HepG2 (cell line): ENCODE results near the gene MBTPS1. TPM values are rescaled to one million over a fixed set of nuclear protein-coding genes. Genes with fewer than 3 reads are reported as not detected.

ENCODE experiments used
- ATAC-seq: fragments of 200-7000 bp; cut with Tn5 transposase; 3 replicates; pipeline ENCODE4 v1.9.1; 2020; ENCODE audit warnings: mild to moderate bottlenecking, moderate library complexity
- BruUV-seq: library from RNA; stranded (reverse); fragments of 400-500 nt; replicated peaks from 2 replicates; lab custom pipeline; 2021; lab: Mats Ljungman, UMichigan
- CTCF ChIA-PET: fragments of 300-600 bp; formaldehyde crosslinking; extraction: SDS; loops from one replicate; lab custom pipeline; 2021; ENCODE audit warnings: low total read pairs, inconsistent platforms, low intra/inter-chr PET ratio; lab: Yijun Ruan, JAX
- POLR2A ChIA-PET: fragments of 350-600 bp; sonication (Branson Sonifier 250); formaldehyde crosslinking; loops from one replicate; lab custom pipeline; 2020; ENCODE audit warnings: antibody characterized with exemption, inconsistent platforms; lab: Yijun Ruan, JAX
- DNase-seq: peaks from one replicate; pipeline ENCODE4 v3.0.0-alpha.2; 2015; ENCODE audit warnings: low spot score
- FAIRE-seq: peaks from 3 replicates; lab custom pipeline; 2011; peaks lifted over from hg19 to GRCh38; lab: Jason Lieb, UNC
- H2AFZ ChIP-seq: one replicate; pipeline ENCODE4 v1.6.1; 2011; ENCODE audit warnings: low read length, inconsistent platforms
- H3K27ac ChIP-seq: fragments of 300-600 bp; 3 replicates; pipeline ENCODE4 v1.8.0; 2011; ENCODE audit warnings: mixed run types, mild to moderate bottlenecking, mixed read lengths, low read length, inconsistent platforms; ENCODE audit not compliant: insufficient read depth; ENCODE audit errors: extremely low read length
- H3K27me3 ChIP-seq, 2 experiments: fragments of 200-600 bp in 1 of 2; 2 replicates in 1 of 2; 3 replicates in 1 of 2; pipeline versions ENCODE4 v1.6.0 to v1.8.0; 2011; ENCODE audit warnings: low read length in 2 of 2, mild to moderate bottlenecking in 2 of 2, moderate library complexity in 2 of 2, inconsistent platforms in 1 of 2; ENCODE audit not compliant: insufficient read depth in 2 of 2, control insufficient read depth in 1 of 2
- H3K36me3 ChIP-seq, 2 experiments: fragments of 200-600 bp in 1 of 2; replicated peaks in 1 of 2; 2 replicates in 1 of 2; 3 replicates in 1 of 2; pipeline versions ENCODE4 v1.5.1 to v1.8.0; 2011; ENCODE audit warnings: low read length in 2 of 2, inconsistent platforms in 1 of 2; ENCODE audit not compliant: insufficient read depth in 2 of 2, control insufficient read depth in 1 of 2
- H3K4me1 ChIP-seq: 2 replicates; pipeline ENCODE4 v1.5.1; 2012; ENCODE audit warnings: low read length, inconsistent platforms; ENCODE audit not compliant: insufficient read depth
- H3K4me2 ChIP-seq: 2 replicates; pipeline ENCODE4 v1.6.0; 2011; ENCODE audit warnings: low read depth, low read length, inconsistent platforms
- H3K4me3 ChIP-seq, 3 experiments: fragments of 200-600 bp in 1 of 3; sonication (generic), shearing (Covaris generic) in 1 of 3; replicated peaks in 1 of 3; 2 replicates each; pipeline ENCODE4 v1.5.1; 2011 to 2016; ENCODE audit warnings: low read length in 3 of 3, inconsistent platforms in 2 of 3, low read depth in 2 of 3, mild to moderate bottlenecking in 2 of 3, control low read depth in 1 of 3, mixed read lengths in 1 of 3; ENCODE audit not compliant: insufficient read depth in 1 of 3
- H3K79me2 ChIP-seq: one replicate; pipeline ENCODE4 v1.6.1; 2011; ENCODE audit warnings: low read length, inconsistent platforms; ENCODE audit not compliant: insufficient read depth
- H3K9ac ChIP-seq: 2 replicates; pipeline ENCODE4 v1.6.0; 2011; ENCODE audit warnings: mild to moderate bottlenecking, low read depth, low read length, inconsistent platforms; ENCODE audit not compliant: insufficient read depth
- H3K9me3 ChIP-seq: 2 replicates; pipeline ENCODE4 v1.5.1; 2012; ENCODE audit warnings: mild to moderate bottlenecking, low read length
- H4K20me1 ChIP-seq: 2 replicates; pipeline ENCODE4 v1.6.0; 2011; ENCODE audit warnings: inconsistent platforms, mild to moderate bottlenecking, low read length, moderate library complexity; ENCODE audit not compliant: insufficient read depth
- GZF1 ChIP-seq: sonication (generic); formaldehyde crosslinking; IDR thresholded peaks from 2 replicates; pipeline ENCODE4 v1.5.1; 2020; ENCODE audit warnings: mild to moderate bottlenecking, missing genetic modification reagents
- HNRNPL ChIP-seq: fragments of 200-400 bp; formaldehyde crosslinking; IDR thresholded peaks from 2 replicates; pipeline ENCODE4 v1.6.1; 2017; ENCODE audit warnings: mild to moderate bottlenecking, low read depth, low read length
- IKZF4 ChIP-seq: sonication (generic); formaldehyde crosslinking; IDR thresholded peaks from 2 replicates; pipeline ENCODE4 v1.5.1; 2020; ENCODE audit warnings: borderline replicate concordance, mild to moderate bottlenecking, low read depth, missing genetic modification reagents; ENCODE audit errors: not compliant biosample characterization
- PPARG ChIP-seq: conservative IDR thresholded peaks from 2 replicates; pipeline ENCODE4 v1.6.1; 2016; ENCODE audit warnings: missing biosample characterization, missing genetic modification reagents
- PRPF4 ChIP-seq: fragments of 200-400 bp; formaldehyde crosslinking; IDR thresholded peaks from 2 replicates; pipeline ENCODE4 v1.6.1; 2016; ENCODE audit warnings: low read length, low read depth; ENCODE audit not compliant: poor library complexity, severe bottlenecking
- ZBED4 ChIP-seq: sonication (generic); formaldehyde crosslinking; IDR thresholded peaks from 2 replicates; pipeline ENCODE4 v1.4.0; 2020; ENCODE audit warnings: missing genetic modification reagents, borderline replicate concordance
- ZNF431 ChIP-seq: sonication (generic); formaldehyde crosslinking; IDR thresholded peaks from 2 replicates; pipeline ENCODE4 v1.9.0; 2022; ENCODE audit warnings: missing genetic modification reagents, low read depth, mild to moderate bottlenecking, borderline replicate concordance
- ZNF543 ChIP-seq: sonication (generic); formaldehyde crosslinking; IDR thresholded peaks from 2 replicates; pipeline ENCODE4 v1.4.0; 2020; ENCODE audit warnings: mild to moderate bottlenecking, missing genetic modification reagents
- ZNF724P ChIP-seq: sonication (generic); formaldehyde crosslinking; IDR thresholded peaks from 2 replicates; pipeline ENCODE4 v1.8.0; 2022; ENCODE audit warnings: missing genetic modification reagents, borderline replicate concordance
- WGBS: methylation state at CpG from one replicate; pipeline ENCODE4 v1.1.6; 2017; ENCODE audit warnings: low lambda C conversion rate; 5-methylcytosine and 5-hydroxymethylcytosine counted together
- in situ Hi-C: cut with HindIII; loops from 2 replicates; pipeline ENCODE4 v1.10.0; 2017; ENCODE audit warnings: low pct_unique_long_range_greater_than_20kb; ENCODE audit not compliant: extremely low pct_ligation_motif_present
- intact Hi-C: fragments of 100-400 bp; cut with micrococcal nuclease; formaldehyde crosslinking; loops from one replicate; pipeline ENCODE4 v1.10.0; 2022; ENCODE audit not compliant: unreplicated experiment
- polyA plus RNA-seq, 8 experiments: library from polyadenylated mRNA; depleted of rRNA in 3 of 8; stranded (reverse) in 7 of 8; unstranded in 1 of 8; fragments of >200 nt; fragmentation: Illumina TruSeq in 4 of 8; extraction: Trizol in 4 of 8; gene quantifications; 2 replicates each; pipeline versions ENCODE4 v1.2.1 to v1.2.3, GENCODE V29; 2011 to 2016; ENCODE audit warnings: low read depth in 4 of 8, missing spikeins in 1 of 8, mixed read lengths in 1 of 8; ENCODE audit not compliant: insufficient read depth in 1 of 8
- total RNA-seq, 5 experiments: library from RNA; depleted of rRNA; stranded (reverse); fragments of >200 nt; fragmentation: Illumina TruSeq; extraction: Trizol; gene quantifications; 2 replicates each; pipeline ENCODE4 v1.2.3, GENCODE V29; 2016; ENCODE audit warnings: low read depth in 1 of 5
- TF ChIP-seq, protein P1 (sequence below): sonication (generic); formaldehyde crosslinking; IDR thresholded peaks from 2 replicates; pipeline ENCODE4 v1.8.1; 2022; ENCODE audit warnings: mild to moderate bottlenecking, missing genetic modification reagents
- TF ChIP-seq, protein P2 (sequence below): IDR thresholded peaks from 2 replicates; pipeline ENCODE4 v1.6.1; 2018; ENCODE audit warnings: missing genetic modification reagents

Gene MBTPS1
- total and polyA plus RNA-seq, 2 of the 13 experiments (the other 11 are each of a cell fraction or from before 2014, with no cell fraction given): 56.7 to 91.3 TPM

DNA sequence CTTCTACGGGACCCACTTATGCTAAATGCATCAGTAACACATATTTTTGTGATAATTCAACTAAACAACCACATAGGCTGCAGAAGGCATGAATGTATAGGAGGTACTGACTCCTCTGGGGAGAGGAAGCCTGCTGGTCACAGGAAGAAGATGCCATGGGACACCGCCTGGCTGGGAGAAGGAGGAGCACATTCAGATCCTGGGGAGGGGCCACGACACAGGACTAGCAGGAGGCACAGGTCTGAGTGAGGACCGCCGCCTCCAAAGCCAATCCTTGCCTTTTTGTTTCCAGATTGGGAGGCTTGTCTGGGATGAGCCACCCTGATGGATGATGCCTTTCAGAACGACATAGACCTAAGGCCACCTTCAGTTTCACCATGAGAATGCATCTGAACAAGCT lies 34.6 kb downstream of the MBTPS1 start:
- 94% methylated on average over 6 of the region's 6 CpGs for WGBS
- Histone ChIP-seq H4K20me1 (peaks cover 7% of the 10 kb centered on the region; the same call in 1 of the 2 replicates), H3K9me3 (no peaks in the 10 kb centered on the region), H3K4me2 (no peak overlapping the region), H3K4me3 (no peak overlapping the region), H3K27me3 (no peaks in the 10 kb centered on the region), H3K4me1 (no peaks in the 10 kb centered on the region), H3K79me2 (peaks cover 2% of the 10 kb centered on the region), H3K9ac (no peak overlapping the region), H3K36me3 (peaks cover 42 to 87% of the 10 kb centered on the region in 2 experiments), H2AFZ (no peak overlapping the region), H3K27ac (no peak overlapping the region)
- in situ Hi-C loops: no loop called here
- intact Hi-C loops: no loop called here
- DNase-seq: no peak
- ATAC-seq: no peak
- POLR2A ChIA-PET: no interaction called here
- CTCF ChIA-PET: no interaction called here
- BruUV-seq: no TSS peak
- FAIRE-seq: no peak
- TF ChIP-seq ZNF724P (CRISPR knock-in tag) (no peak), ZNF543 (CRISPR knock-in tag) (no peak), IKZF4 (no peak), PRPF4 (no peak), HNRNPL (no peak)
- TF ChIP-seq, protein P1, sequence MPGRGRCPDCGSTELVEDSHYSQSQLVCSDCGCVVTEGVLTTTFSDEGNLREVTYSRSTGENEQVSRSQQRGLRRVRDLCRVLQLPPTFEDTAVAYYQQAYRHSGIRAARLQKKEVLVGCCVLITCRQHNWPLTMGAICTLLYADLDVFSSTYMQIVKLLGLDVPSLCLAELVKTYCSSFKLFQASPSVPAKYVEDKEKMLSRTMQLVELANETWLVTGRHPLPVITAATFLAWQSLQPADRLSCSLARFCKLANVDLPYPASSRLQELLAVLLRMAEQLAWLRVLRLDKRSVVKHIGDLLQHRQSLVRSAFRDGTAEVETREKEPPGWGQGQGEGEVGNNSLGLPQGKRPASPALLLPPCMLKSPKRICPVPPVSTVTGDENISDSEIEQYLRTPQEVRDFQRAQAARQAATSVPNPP (CRISPR knock-in tag): no peak

DNA sequence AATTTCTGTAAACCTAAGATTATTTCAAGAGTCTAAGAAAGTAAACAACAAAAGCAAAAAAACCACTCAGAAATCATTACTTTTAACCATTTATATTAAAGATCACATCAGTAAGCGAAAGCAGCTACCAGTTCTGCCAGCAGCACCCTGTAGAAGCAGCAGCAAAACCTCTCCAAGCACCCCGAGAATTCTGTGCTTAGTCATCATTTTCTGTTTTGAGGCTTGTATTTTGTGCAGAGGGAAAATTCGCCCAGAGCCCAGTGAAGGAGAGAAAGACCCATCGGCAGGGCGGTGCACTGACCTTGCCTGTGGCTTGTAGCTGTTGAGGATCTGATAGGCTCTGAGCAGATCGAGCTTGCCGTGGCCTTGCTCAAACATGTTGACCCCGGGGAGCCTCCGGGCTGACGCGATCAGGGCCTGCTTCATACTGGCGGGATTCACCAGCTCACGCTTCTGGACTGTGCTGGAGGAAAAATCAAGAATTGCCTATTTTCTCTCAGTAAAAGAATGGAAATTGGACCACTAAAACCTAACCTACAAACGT lies 35.2 kb downstream of the MBTPS1 start:
- Histone ChIP-seq H3K9ac (no peak overlapping the region), H3K4me1 (no peaks in the 10 kb centered on the region), H3K4me2 (no peak overlapping the region), H3K27me3 (no peaks in the 10 kb centered on the region), H4K20me1 (peaks cover 7% of the 10 kb centered on the region; the same call in 1 of the 2 replicates), H2AFZ (no peak overlapping the region), H3K4me3 (no peak overlapping the region), H3K27ac (no peak overlapping the region), H3K9me3 (no peaks in the 10 kb centered on the region), H3K79me2 (peaks cover 2% of the 10 kb centered on the region), H3K36me3 (peaks cover 41 to 86% of the 10 kb centered on the region in 2 experiments)
- no peak for FAIRE-seq
- ChIA-PET CTCF (no interaction called here), POLR2A (no interaction called here)
- in situ Hi-C loops: no loop called here
- intact Hi-C loops: no loop called here
- WGBS: 95% methylated on average over 14 of the region's 14 CpGs
- no peak for ATAC-seq
- no TSS peak for BruUV-seq
- DNase-seq: no peak
- TF ChIP-seq, protein P2, sequence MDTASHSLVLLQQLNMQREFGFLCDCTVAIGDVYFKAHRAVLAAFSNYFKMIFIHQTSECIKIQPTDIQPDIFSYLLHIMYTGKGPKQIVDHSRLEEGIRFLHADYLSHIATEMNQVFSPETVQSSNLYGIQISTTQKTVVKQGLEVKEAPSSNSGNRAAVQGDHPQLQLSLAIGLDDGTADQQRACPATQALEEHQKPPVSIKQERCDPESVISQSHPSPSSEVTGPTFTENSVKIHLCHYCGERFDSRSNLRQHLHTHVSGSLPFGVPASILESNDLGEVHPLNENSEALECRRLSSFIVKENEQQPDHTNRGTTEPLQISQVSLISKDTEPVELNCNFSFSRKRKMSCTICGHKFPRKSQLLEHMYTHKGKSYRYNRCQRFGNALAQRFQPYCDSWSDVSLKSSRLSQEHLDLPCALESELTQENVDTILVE (CRISPR knock-in tag): no peak
- TF ChIP-seq ZNF431 (CRISPR knock-in tag): no peak
- no peak for TF ChIP-seq ZBED4 (CRISPR knock-in tag)
- no peak for TF ChIP-seq PPARG
- TF ChIP-seq GZF1 (CRISPR knock-in tag): no peak
